ENCODE measurements around the gene SLC22A31. TPM values are rescaled to one million over a fixed set of nuclear protein-coding genes. Genes with fewer than 3 reads are reported as not detected.

Gene SLC22A31
- total and polyA plus RNA-seq, 9 donors, result 0.94 to 7.8 (median 2.7) TPM; not detected in 2

DNA sequence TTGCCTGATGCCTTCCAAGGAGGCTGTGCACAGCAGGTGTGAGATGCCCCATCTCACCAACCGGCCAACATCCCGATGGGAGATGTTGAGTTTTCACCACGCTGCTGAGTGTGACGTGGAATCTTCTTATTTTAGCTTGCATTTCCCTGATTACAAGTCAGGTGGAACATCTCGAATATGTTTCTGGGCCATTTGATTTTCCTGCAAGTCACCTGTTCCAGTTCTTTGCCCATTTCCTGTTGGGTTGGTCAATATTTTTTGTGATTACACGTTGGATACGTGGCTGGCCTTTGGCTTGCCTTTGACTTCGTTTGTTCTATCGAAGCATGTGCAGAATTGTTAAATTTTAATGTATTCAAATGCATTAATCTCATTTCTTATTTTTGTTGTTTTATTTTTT is 37.0 kb downstream of the SLC22A31 start:
- H3K27me3 ChIP-seq, result peaks cover 4% of the 10 kb centered on the region
- no peak overlapping the region for H3K4me3 ChIP-seq
- no peaks in the 10 kb centered on the region for H3K9me3 ChIP-seq
- TF ChIP-seq EP300 (IDR thresholded peaks at IDR 0.05) (no peak), POLR2A (IDR thresholded peaks at IDR 0.05) (no peak)
- TF ChIP-seq, protein P1, sequence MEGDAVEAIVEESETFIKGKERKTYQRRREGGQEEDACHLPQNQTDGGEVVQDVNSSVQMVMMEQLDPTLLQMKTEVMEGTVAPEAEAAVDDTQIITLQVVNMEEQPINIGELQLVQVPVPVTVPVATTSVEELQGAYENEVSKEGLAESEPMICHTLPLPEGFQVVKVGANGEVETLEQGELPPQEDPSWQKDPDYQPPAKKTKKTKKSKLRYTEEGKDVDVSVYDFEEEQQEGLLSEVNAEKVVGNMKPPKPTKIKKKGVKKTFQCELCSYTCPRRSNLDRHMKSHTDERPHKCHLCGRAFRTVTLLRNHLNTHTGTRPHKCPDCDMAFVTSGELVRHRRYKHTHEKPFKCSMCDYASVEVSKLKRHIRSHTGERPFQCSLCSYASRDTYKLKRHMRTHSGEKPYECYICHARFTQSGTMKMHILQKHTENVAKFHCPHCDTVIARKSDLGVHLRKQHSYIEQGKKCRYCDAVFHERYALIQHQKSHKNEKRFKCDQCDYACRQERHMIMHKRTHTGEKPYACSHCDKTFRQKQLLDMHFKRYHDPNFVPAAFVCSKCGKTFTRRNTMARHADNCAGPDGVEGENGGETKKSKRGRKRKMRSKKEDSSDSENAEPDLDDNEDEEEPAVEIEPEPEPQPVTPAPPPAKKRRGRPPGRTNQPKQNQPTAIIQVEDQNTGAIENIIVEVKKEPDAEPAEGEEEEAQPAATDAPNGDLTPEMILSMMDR (IDR thresholded peaks at IDR 0.05), result no peak
- no peaks in the 10 kb centered on the region for H3K4me1 ChIP-seq (ENCODE audit: insufficient read depth)
- no peak for DNase-seq
- H3K36me3 ChIP-seq, result no peaks in the 10 kb centered on the region
- intact Hi-C loops (cut with DNase I), result loop anchor here in 1 of 4 donors (5.0 kb wide), 1 partner anchor 221 kb away; no protein-coding TSS in a partner anchor
- WGBS, 3 donors, result 78 to 81% (median 79%) methylated on average over 9 of the region's 9 CpGs
- H3K27ac ChIP-seq, result no peak overlapping the region

GRCh38 chr16:89161763-89162713 is 38.3 kb downstream of the SLC22A31 start:
- no peaks in the 10 kb centered on the region for H3K9me3 ChIP-seq
- no peaks in the 10 kb centered on the region for H3K36me3 ChIP-seq
- H3K4me1 ChIP-seq (ENCODE audit: insufficient read depth), result no peaks in the 10 kb centered on the region
- no peak overlapping the region for H3K27ac ChIP-seq
- intact Hi-C loops (cut with DNase I), result loop anchor here in 1 of 4 donors (5.0 kb wide), 1 partner anchor 220 kb away; no protein-coding TSS in a partner anchor
- no peak for DNase-seq
- H3K4me3 ChIP-seq, result no peak overlapping the region
- TF ChIP-seq POLR2A (IDR thresholded peaks at IDR 0.05) (no peak), EP300 (IDR thresholded peaks at IDR 0.05) (no peak)
- TF ChIP-seq, protein P1 (IDR thresholded peaks at IDR 0.05), result no peak
- 81 to 84% (median 81%) methylated on average over 39 to 40 of the region's 40 CpGs for WGBS, 3 donors
- peaks cover under 1% of the 10 kb centered on the region for H3K27me3 ChIP-seq

GRCh38 chr16:89160977-89161701 is 39.2 kb downstream of the SLC22A31 start:
- Histone ChIP-seq H3K27ac (no peak overlapping the region), H3K27me3 (no peaks in the 10 kb centered on the region), H3K4me3 (no peak overlapping the region), H3K4me1 (ENCODE audit: insufficient read depth) (peaks cover 3% of the 10 kb centered on the region), H3K36me3 (no peaks in the 10 kb centered on the region), H3K9me3 (no peaks in the 10 kb centered on the region)
- TF ChIP-seq EP300 (IDR thresholded peaks at IDR 0.05) (no peak), POLR2A (IDR thresholded peaks at IDR 0.05) (no peak)
- TF ChIP-seq, protein P1 (IDR thresholded peaks at IDR 0.05), result no peak
- WGBS, 3 donors, result 83 to 85% (median 85%) methylated on average over 26 to 29 of the region's 29 CpGs
- DNase-seq, result no peak
- intact Hi-C loops (cut with DNase I), result loop anchor here in 1 of 4 donors (5.0 kb wide), 1 partner anchor 219 kb away; no protein-coding TSS in a partner anchor

GRCh38 chr16:89159850-89160354 is 40.4 kb downstream of the SLC22A31 start:
- Histone ChIP-seq H3K27me3 (no peaks in the 10 kb centered on the region), H3K36me3 (no peaks in the 10 kb centered on the region), H3K4me3 (no peak overlapping the region), H3K9me3 (no peaks in the 10 kb centered on the region), H3K27ac (no peak overlapping the region), H3K4me1 (ENCODE audit: insufficient read depth) (peaks cover 12% of the 10 kb centered on the region)
- TF ChIP-seq EP300 (IDR thresholded peaks at IDR 0.05) (no peak), POLR2A (IDR thresholded peaks at IDR 0.05) (no peak)
- TF ChIP-seq, protein P1 (IDR thresholded peaks at IDR 0.05), result no peak
- 82 to 90% (median 85%) methylated on average over 20 of the region's 20 CpGs for WGBS, 3 donors
- intact Hi-C loops (cut with DNase I), result loop anchor here in 1 of 4 donors (5.0 kb wide), 1 partner anchor 218 kb away; no protein-coding TSS in a partner anchor
- no peak for DNase-seq

All from ovary (tissue), 9 donors.